K562 (cell line): Measurements from ENCODE around the gene CPN2.

Source experiments
- E4F1 ChIP-seq: fragments of 250-450 bp; sonication (Bioruptor Pico); IDR thresholded peaks from 2 replicates; pipeline ENCODE4 v1.5.0; 2021; ENCODE audit warnings: mild to moderate bottlenecking, borderline replicate concordance
- NFE2L1 ChIP-seq: fragments of 450-650 bp; IDR thresholded peaks from 2 replicates; pipeline ENCODE4 v1.6.1; 2016; ENCODE audit warnings: missing genetic modification characterization, low read depth, mild to moderate bottlenecking, missing compliant biosample characterization, moderate library complexity, borderline replicate concordance
- POLR2A ChIP-seq: fragments of 450-650 bp; conservative IDR thresholded peaks from 2 replicates; pipeline ENCODE4 v1.6.1; 2016
- RBM25 ChIP-seq: fragments of 200-400 bp; formaldehyde crosslinking; IDR thresholded peaks from 2 replicates; pipeline ENCODE4 v1.6.1; 2018; ENCODE audit warnings: low read length, low read depth, moderate library complexity; ENCODE audit not compliant: severe bottlenecking
- SETDB1 ChIP-seq: IDR thresholded peaks from one replicate; pipeline ENCODE4 v1.6.1; 2012; ENCODE audit warnings: low read length, control low read depth, inconsistent platforms
- SRF ChIP-seq, 2 experiments: fragments of 250-450, 450-650 bp in 1 of 2; sonication (Bioruptor Pico) in 1 of 2; sonication (generic) in 1 of 2; formaldehyde crosslinking; IDR thresholded peaks; 2 replicates each; pipeline versions ENCODE4 v1.5.0 to v1.5.1; 2020 to 2022; ENCODE audit warnings: mild to moderate bottlenecking in 1 of 2, missing genetic modification reagents in 1 of 2
- USF1 ChIP-seq: sonication (generic); formaldehyde crosslinking; IDR thresholded peaks from 2 replicates; pipeline ENCODE4 v1.9.0; 2022; ENCODE audit warnings: mild to moderate bottlenecking, missing genetic modification reagents
- ZNF274 ChIP-seq: IDR thresholded peaks from 2 replicates; pipeline ENCODE4 v1.6.1; 2011; ENCODE audit warnings: low read depth, mild to moderate bottlenecking, low read length, moderate library complexity, borderline replicate concordance
- ZNF41 ChIP-seq: fragments of 250-450 bp; sonication (Bioruptor Pico); conservative IDR thresholded peaks from 2 replicates; pipeline ENCODE4 v1.4.0; 2020; ENCODE audit warnings: mild to moderate bottlenecking

GRCh38 chr3:194333981-194334320, 17.2 kb downstream of the CPN2 start:
- TF ChIP-seq RBM25 = no peak
- no peak for TF ChIP-seq USF1
- no peak for TF ChIP-seq POLR2A
- TF ChIP-seq SETDB1 = no peak
- no peak for TF ChIP-seq SRF (CRISPR knock-in tag; IDR thresholded peaks at IDR 0.05)
- TF ChIP-seq ZNF41 (CRISPR knock-in tag) = no peak
- no peak for TF ChIP-seq ZNF274
- TF ChIP-seq NFE2L1 (tag) = no peak
- no peak for TF ChIP-seq E4F1 (CRISPR knock-in tag)
